Mucosa of gallbladder (tissue), 1 donor: ENCODE results near the gene FKBP5. TPM values are rescaled to one million over a fixed set of nuclear protein-coding genes. Genes with fewer than 3 reads are reported as not detected.
"Not testable (repeated sequence)": the region's sequence is repeated elsewhere in the genome, so short reads cannot be mapped to it uniquely, and the experiment has no call there.

Experiments used
- DNase-seq: peaks from one replicate; pipeline ENCODE4 v3.0.0-alpha.2; 2020; ENCODE audit warnings: low spot score
- total RNA-seq: library from RNA; stranded (reverse); gene quantifications from one replicate; pipeline ENCODE4 v1.2.1, GENCODE V29; 2021
- donor health status: DM: no; HTN: no; CAD: no.

Gene FKBP5
- total RNA-seq, result 174 TPM

GRCh38 chr6:35688605-35689322 is at the start of gene FKBP5:
Gene FKBP5 (minus strand): TSS chr6:35688915. CDS start chr6:35642824, 46,091 bp downstream.
- DNase-seq, result peak; percentile 94

- DNase-seq, result no peak
Measured at GRCh38 chr6:35737413-35738211, 48.9 kb upstream of the FKBP5 start.

GRCh38 chr6:35736982-35737412 is 48.3 kb upstream of the FKBP5 start, which contains the start of gene ARMC12:
Gene ARMC12 (plus strand): TSS chr6:35737032. CDS start chr6:35737109, 77 bp downstream.
- no peak for DNase-seq

- peak; percentile 77 for DNase-seq
Measured at GRCh38 chr6:35736253-35736894, 47.7 kb upstream of the FKBP5 start.

GRCh38 chr6:35735452-35735851 is 46.7 kb upstream of the FKBP5 start:
- no peak for DNase-seq

- not testable (repeated sequence) for DNase-seq
Measured at GRCh38 chr6:35734319-35734718, 45.6 kb upstream of the FKBP5 start.

GRCh38 chr6:35733633-35734032 is 44.9 kb upstream of the FKBP5 start:
- no peak for DNase-seq

- peak; percentile 96 for DNase-seq
Measured at GRCh38 chr6:35731736-35732532, 43.2 kb upstream of the FKBP5 start.

- DNase-seq, result peak; percentile 95
Measured at GRCh38 chr6:35731414-35731735, 42.7 kb upstream of the FKBP5 start.

- DNase-seq, result no peak
Measured at GRCh38 chr6:35730745-35731413, 42.2 kb upstream of the FKBP5 start.

- DNase-seq, result no peak
Measured at GRCh38 chr6:35729722-35730121, 41.0 kb upstream of the FKBP5 start.

GRCh38 chr6:35728683-35729678 is 40.3 kb upstream of the FKBP5 start:
- DNase-seq, result no peak

GRCh38 chr6:35727935-35728682 is 39.4 kb upstream of the FKBP5 start:
- DNase-seq, result peak; percentile 95

- DNase-seq, result peak; percentile 74
Measured at GRCh38 chr6:35727231-35727934, 38.7 kb upstream of the FKBP5 start.

- peak; percentile 88 for DNase-seq
Measured at GRCh38 chr6:35725721-35726438, 37.2 kb upstream of the FKBP5 start.

GRCh38 chr6:35725081-35725708 is 36.5 kb upstream of the FKBP5 start:
- DNase-seq, result no peak

GRCh38 chr6:35724471-35724870 is 35.8 kb upstream of the FKBP5 start:
- DNase-seq, result no peak
